ENCODE results near the gene DEGS2.

DEGS2 gene

DNA sequence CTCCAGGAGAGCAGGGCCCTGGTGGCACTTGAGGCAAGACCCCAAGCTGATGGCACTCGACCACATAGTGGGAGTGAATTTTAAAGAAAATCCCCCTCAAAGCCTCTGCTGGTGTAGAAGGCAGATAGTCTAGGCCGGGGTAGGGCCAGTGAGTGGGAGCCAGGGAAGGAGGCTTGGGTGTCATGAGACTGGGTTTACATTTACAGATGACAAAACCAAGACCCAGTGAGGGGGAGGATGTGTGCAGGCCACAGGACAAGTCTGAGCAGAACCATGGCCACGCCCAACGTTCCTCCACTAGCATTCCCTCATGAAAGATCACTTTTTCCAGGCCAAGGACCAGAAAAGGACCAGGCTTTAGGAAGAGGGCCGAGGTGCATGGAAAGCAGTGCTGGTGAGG lies 52.2 kb downstream of the DEGS2 start:
- Mint-ChIP-seq H3K4me3 (no peak overlapping the region), H3K27me3 (ENCODE audit: low read depth) (no peaks in the 10 kb centered on the region), H3K36me3 (ENCODE audit: low read depth) (peaks cover 11% of the 10 kb centered on the region), H3K9me3 (no peaks in the 10 kb centered on the region), H3K4me1 (peaks cover 35% of the 10 kb centered on the region), H3K27ac (no peak overlapping the region)
- TF ChIP-seq, protein P1, sequence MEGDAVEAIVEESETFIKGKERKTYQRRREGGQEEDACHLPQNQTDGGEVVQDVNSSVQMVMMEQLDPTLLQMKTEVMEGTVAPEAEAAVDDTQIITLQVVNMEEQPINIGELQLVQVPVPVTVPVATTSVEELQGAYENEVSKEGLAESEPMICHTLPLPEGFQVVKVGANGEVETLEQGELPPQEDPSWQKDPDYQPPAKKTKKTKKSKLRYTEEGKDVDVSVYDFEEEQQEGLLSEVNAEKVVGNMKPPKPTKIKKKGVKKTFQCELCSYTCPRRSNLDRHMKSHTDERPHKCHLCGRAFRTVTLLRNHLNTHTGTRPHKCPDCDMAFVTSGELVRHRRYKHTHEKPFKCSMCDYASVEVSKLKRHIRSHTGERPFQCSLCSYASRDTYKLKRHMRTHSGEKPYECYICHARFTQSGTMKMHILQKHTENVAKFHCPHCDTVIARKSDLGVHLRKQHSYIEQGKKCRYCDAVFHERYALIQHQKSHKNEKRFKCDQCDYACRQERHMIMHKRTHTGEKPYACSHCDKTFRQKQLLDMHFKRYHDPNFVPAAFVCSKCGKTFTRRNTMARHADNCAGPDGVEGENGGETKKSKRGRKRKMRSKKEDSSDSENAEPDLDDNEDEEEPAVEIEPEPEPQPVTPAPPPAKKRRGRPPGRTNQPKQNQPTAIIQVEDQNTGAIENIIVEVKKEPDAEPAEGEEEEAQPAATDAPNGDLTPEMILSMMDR (IDR thresholded peaks at IDR 0.05; ENCODE audit: unreplicated experiment in 3 of 3): no peak

DNA sequence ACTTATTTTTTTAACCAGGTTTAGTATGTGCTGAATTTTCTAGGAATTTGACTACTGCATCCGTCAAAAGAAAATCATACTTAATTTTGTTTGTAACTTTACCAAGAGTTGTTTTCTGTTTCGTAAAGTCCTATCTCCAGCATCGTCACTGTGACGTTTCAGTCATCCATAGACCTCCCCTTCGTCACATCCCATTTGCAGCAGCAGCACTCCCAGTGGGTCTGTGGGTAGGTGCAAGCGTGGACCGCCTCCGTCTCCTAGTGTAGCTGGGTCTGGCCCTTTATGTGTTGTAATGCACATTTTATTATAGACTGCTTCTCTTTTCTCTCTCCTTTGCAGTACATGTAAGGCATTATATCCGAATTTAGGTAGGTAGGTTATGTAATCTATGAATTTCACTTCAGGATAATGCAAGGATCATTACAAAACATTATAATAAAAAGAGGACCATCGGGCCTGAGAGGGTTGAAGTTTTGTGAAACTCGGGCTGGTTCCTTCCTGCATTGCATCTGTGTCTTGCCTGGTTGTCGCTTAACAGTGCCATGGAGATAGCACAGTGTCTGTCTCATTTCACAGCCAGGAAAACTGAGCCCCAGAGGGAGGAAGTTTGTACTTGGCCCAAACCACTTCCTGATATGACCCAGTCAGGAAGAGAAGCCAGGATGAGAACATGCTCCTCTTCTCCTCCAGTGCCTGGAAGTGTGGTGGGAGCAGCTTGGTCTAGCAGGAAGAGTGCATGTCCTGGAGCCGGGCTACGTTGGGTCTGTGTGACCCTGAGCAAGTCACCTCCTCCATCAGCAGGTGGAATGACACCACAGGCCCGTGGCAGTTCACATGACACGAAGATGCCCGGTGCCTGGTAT lies 53.0 kb downstream of the DEGS2 start:
- TF ChIP-seq, protein P1 (IDR thresholded peaks at IDR 0.05; ENCODE audit: unreplicated experiment in 3 of 3): no peak
- Mint-ChIP-seq H3K36me3 (ENCODE audit: low read depth) (peaks cover 11% of the 10 kb centered on the region), H3K4me1 (peaks cover 28% of the 10 kb centered on the region), H3K9me3 (no peaks in the 10 kb centered on the region), H3K27me3 (ENCODE audit: low read depth) (no peaks in the 10 kb centered on the region), H3K4me3 (no peak overlapping the region), H3K27ac (no peak overlapping the region)

GRCh38 chr14:100105357-100106169 lies 53.9 kb downstream of the DEGS2 start:
- Mint-ChIP-seq H3K4me3 (no peak overlapping the region), H3K9me3 (no peaks in the 10 kb centered on the region), H3K36me3 (ENCODE audit: low read depth) (peaks cover 11% of the 10 kb centered on the region), H3K27ac (no peak overlapping the region), H3K4me1 (peaks cover 28% of the 10 kb centered on the region), H3K27me3 (ENCODE audit: low read depth) (no peaks in the 10 kb centered on the region)
- TF ChIP-seq, protein P1 (IDR thresholded peaks at IDR 0.05; ENCODE audit: unreplicated experiment in 3 of 3): no peak

GRCh38 chr14:100104523-100105300 lies 54.7 kb downstream of the DEGS2 start:
- no peak overlapping the region for H3K4me3 Mint-ChIP-seq
- H3K9me3 Mint-ChIP-seq: no peaks in the 10 kb centered on the region
- H3K27me3 Mint-ChIP-seq (ENCODE audit: low read depth): no peaks in the 10 kb centered on the region
- peak overlapping the region; percentile 37 to 70 (median 64) for H3K27ac Mint-ChIP-seq
- H3K36me3 Mint-ChIP-seq (ENCODE audit: low read depth): peaks cover 15% of the 10 kb centered on the region
- TF ChIP-seq, protein P1 (IDR thresholded peaks at IDR 0.05; ENCODE audit: unreplicated experiment in 3 of 3): no peak
- H3K4me1 Mint-ChIP-seq: peaks cover 33% of the 10 kb centered on the region

DNA sequence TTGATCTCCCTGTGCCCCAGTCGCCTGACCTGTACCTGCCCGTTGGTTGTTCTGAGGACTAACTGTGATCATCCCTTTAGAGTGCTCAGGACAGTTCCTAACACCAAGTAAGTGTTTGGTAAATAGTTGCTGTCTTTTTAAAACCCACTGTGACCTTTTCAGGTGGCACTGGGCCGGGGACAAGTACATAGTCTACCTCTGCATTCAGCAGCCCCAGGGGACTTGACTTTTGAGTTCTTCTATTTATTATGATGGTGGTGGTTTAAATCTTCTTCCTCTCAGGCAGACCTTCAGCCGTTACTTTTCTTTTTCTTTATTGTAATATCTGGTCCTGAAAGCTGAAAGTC lies 55.5 kb downstream of the DEGS2 start:
- peaks cover 15% of the 10 kb centered on the region for H3K36me3 Mint-ChIP-seq (ENCODE audit: low read depth)
- H3K27me3 Mint-ChIP-seq (ENCODE audit: low read depth): no peaks in the 10 kb centered on the region
- TF ChIP-seq, protein P1 (IDR thresholded peaks at IDR 0.05; ENCODE audit: unreplicated experiment in 3 of 3): no peak
- no peak overlapping the region for H3K4me3 Mint-ChIP-seq
- H3K9me3 Mint-ChIP-seq: no peaks in the 10 kb centered on the region
- peaks cover 33% of the 10 kb centered on the region for H3K4me1 Mint-ChIP-seq
- peak overlapping the region; percentile 37 to 70 (median 64) for H3K27ac Mint-ChIP-seq

Data from nephron (organoid).